HG02759 (cell line): ENCODE results near the gene CMA1.
"Not testable (repeated sequence)": the region's sequence is repeated elsewhere in the genome, so short reads cannot be mapped to it uniquely, and the experiment has no call there.

Source experiments
- ATAC-seq: cut with Tn5 transposase; IDR thresholded peaks from one replicate; pipeline ENCODE4 v1.9.1; 2021; ENCODE audit warnings: mild to moderate bottlenecking, moderate library complexity; ENCODE audit not compliant: unreplicated experiment

Gene CMA1

DNA sequence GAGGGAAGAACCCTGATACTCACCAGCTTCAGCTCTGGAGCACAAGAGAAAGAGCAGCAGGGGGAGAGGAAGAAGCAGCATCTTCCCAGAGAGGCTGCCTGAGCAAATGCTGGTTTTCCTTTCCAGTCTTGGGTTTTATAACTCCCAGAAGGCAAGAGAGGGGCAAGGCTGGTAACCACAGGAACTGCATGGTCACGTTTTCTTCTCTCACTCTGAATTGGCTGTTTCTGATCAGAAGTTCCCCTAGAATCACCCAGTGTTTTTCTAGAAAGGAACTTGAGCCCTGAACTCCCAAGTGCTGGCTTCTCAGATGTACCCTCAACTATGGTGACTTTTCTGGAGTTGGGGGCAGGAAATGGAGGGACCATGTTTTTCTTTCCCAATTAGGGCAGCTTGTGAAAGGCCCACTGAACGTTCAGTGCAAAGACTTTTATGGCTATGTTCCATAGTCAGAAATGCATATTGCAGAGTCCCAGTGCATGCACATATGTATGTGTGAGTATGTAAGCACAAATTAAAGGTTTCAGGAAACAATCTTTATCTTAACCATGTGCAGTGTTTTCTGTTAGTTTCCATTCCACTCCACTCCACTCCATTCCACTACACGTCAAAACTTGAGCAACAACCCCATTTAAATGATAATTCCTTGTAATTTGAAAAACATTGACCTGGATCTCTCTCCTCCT, at the start of gene CMA1:
Gene CMA1 (minus strand): TSS at position 111 of the 686 bp plus-strand sequence. CDS start 30 bp downstream, at position 81.
- peak; percentile 68 for ATAC-seq

DNA sequence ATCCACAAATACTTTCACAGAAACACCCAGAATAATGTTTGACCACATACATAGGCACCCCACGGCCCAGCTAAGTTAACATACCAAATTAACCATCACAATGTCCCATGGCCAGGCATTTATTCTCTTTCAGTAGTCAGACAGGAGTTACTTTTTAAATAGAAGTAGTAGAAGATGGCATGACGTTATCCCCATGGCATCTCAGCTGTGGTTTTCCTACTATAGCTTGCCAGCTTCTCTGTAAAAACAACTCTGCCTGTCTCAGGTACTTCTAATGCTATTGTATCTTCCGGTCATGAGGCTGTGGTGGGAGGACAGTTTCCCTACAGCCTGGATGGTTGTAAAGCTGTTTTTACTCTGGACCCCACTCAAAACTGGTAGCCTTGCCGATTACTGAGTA, 48.7 kb upstream of the CMA1 start:
- no peak for ATAC-seq

DNA sequence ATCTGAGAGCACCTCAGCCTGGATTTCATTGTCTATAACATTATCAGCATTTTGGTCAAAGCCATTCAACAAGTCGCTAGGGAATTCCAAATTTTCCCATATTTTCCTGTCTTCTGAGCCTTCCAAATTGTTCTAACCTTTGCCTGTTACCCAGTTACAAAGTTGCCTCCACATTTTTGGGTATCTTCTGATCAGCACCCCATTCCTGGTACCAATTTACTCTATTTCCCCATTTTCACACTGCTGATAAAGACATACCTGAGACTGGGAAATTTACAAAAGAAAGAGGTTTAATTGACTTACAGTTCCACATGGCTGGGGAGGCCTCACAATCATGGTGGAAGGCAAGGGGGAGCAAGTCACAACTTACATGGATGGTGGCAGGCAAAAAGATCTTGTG, 41.0 kb upstream of the CMA1 start:
- not testable (repeated sequence) for ATAC-seq

DNA sequence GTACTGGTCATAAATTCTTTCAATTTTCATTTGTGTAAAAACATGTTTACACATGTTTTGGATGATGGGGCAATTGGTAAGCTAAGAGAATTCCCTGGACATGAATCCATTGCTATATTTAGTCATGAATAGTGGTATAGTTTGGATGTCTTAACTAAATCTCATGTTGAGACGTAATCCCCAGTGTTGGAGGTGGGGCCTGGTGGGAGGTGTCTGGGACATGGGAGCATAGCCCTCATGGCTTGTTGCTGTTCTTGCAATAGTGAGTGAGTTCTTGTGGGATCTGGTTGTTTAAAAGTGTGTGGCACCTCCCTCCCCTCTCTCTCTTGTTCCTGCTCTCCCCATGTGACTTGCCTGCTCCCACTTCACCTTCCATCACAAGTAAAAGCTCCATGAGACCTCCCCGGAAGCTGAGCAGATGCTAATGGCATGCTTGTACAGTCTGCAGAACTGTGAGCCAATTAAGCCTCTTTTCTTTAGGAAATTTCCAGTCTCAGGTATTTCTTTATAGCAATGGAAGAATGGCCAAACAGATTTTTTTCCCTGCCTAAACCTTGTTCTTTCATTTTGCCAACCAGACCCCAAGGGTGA, 34.4 kb upstream of the CMA1 start:
- ATAC-seq, result no peak

DNA sequence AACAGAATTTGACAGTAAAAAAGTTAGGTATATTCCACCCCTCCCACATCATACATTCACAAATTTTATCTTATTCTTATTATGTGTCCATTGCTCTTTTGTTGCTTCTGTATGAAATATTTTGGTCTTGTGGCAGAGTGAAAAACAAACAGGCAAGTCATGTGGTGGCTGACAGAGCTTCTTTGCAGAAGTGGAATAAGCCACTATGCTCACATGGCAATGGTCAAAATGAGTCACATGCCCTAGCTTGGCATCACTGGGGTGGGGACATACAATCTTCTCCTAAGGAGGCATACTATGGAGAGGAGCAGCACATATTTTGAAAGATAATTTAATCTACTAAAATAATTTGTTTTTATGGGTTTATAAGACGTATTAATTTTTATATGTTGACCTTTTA, 27.7 kb upstream of the CMA1 start:
- peak; percentile 56 for ATAC-seq

DNA sequence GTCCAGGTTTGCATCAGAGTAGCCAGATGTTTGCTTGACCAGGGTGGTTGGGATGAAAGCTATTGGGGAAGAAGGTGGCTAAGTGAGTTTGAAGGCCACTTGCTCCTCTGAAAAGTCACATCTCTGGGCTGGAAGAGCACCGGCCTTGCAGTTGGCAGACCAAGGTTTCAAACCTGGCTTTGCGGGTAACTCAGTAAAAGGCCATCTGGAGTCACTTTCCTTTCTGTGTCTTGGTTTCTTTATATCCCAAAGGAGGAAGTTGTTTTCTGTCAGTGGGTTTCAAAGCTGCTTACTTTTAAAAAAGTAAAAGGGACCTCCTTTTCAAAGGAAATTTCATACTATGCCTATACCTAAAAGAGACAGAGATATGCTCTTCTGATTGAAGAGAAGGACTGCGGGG, 26.2 kb upstream of the CMA1 start:
- ATAC-seq, result no peak

- ATAC-seq, result not testable (repeated sequence)
Observed at GRCh38 chr14:24525877-24526620, 18.0 kb upstream of the CMA1 start.

GRCh38 chr14:24518851-24519250, 10.8 kb upstream of the CMA1 start:
- no peak for ATAC-seq

GRCh38 chr14:24514209-24514608, 6.1 kb upstream of the CMA1 start:
- no peak for ATAC-seq

DNA sequence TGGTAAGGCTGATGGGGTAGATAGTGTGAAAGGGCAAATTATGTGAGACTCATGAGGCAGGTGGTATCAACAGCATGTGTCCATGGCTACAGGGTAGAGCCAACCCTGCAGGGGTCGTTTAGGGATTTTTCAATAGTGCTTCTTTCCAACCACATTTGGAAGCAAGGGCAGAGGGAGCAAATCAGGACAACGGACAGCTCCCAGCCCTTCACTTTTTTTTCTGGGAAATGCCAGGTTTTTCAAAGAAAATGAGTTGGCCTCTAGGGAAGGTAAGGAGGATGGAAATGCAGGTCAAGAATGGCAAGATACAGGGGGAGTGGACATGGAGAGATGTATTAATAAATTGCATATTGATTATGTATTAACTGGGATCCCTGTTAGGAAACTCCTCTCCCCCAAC, 4.9 kb upstream of the CMA1 start:
- ATAC-seq, result no peak

DNA sequence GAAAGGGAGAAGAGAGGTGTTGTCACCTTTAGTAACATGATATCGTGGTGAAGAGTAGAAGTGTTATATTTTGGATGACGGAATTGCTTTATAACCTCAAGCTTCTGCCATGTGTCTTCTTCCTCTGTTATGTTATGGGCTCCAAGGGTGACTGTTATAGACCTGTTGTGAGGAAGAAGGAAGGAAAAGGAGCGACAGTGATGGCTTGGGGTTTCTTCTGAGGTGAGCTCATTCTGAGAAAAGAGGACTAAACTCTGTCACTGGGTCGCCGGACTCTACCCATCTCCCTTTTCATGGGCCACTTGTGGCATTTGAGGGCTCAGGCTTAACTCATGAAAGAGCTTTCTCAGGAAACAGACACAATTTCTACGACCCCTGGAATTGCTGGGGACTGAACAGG, 1.6 kb downstream of the CMA1 start:
- ATAC-seq, result no peak

DNA sequence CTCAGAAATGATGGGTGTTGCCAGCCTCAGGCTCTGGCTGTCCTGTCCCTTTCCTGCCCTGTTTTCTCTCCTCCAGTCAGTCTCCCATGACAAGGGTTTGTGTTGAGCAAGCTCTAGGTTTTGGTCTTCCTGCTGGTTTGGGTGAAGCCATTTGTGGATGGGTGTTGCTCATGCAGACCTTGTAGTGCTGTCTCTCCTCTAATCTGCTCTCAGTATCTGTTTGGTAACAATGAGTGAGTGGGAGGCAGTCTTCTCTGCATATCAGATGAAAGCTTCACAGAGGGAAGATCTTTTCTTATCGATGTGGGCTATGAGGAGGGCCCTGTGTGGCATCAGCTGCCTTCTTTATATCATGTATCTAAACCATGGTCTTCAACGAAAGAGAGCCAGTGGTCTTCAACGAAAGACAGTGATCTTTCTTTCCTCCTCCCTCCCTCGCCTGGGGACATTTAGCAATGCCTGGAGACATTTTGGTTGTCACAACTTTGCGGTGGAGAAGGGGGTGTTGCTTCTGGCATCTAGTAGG, 3.6 kb downstream of the CMA1 start:
- ATAC-seq, result no peak

GRCh38 chr14:24491586-24492408, 16.3 kb downstream of the CMA1 start:
- ATAC-seq, result not testable (repeated sequence)

- no peak for ATAC-seq
Observed at GRCh38 chr14:24483604-24484252, 24.3 kb downstream of the CMA1 start.

GRCh38 chr14:24482699-24483303, 25.3 kb downstream of the CMA1 start:
- ATAC-seq, result not testable (repeated sequence)

GRCh38 chr14:24481622-24482324, 26.3 kb downstream of the CMA1 start:
- peak; percentile 78 for ATAC-seq

DNA sequence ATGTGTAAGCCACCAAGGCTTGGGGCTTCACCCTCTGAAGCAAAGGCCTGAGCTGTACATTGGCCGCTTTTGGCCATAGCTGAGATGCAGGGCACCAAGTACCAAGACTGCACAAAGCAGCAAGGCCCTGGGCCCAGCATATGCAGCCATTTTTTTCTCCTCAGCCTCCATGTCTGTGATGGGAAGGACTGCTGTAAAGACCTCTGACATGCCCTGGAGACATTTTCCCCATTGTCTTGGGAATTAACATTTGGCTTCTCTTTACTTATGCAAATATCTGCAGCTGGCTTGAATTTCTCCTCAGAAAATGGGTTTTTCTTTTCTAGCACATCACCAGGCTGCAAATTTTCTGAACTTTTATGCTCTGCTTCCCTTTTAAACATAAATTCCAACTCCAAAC, 28.1 kb downstream of the CMA1 start:
- not testable (repeated sequence) for ATAC-seq

DNA sequence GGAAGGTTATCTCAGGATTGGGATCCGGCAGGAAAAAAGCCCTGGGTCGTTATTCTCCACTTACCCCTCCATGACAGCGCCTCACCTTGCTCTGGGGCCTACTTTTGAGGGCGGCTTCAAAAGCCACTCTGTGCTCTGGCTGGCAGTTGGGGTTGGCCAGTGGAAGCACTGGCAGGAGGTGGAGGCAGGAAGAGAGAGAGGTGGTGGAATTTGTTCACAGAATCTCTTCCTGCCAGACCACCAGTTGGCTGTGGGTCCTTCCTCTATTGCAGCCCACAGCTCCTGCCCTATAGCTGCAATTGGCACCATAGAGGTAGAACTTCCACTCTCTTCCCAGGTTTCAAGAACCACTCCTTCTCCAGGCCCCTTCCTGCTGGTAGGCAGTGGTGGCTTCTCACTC, 32.8 kb downstream of the CMA1 start:
- ATAC-seq, result no peak

- no peak for ATAC-seq
Observed at GRCh38 chr14:24473211-24473610, 34.9 kb downstream of the CMA1 start.
